Stimulated activated CD4-positive, alpha-beta T cell treated with anti-CD3 and anti-CD28 coated beads, Interleukin-4, amount 100 ng/mL, for 4 hours (primary cell): ENCODE data around the gene AP5S1.
"Not testable (repeated sequence)": the region's sequence is repeated elsewhere in the genome, so short reads cannot be mapped to it uniquely, and the experiment has no call there.

Experiments
- DNase-seq, 2 experiments: peaks; one replicate each; pipeline ENCODE4 v3.0.0-alpha.2; 2020

The AP5S1 gene

GRCh38 chr20:3794168-3794567 lies 26.2 kb upstream of the AP5S1 start:
- not testable (repeated sequence) for DNase-seq

GRCh38 chr20:3794701-3795420 lies 25.5 kb upstream of the AP5S1 start:
- DNase-seq, result no peak

GRCh38 chr20:3795511-3796468 lies 24.6 kb upstream of the AP5S1 start, which contains the start of gene CDC25B:
TSS of gene CDC25B (plus strand) at chr20:3796310. CDS start at chr20:3796532, 222 bp downstream.
- DNase-seq, result peak; percentile 85 to 87

DNA sequence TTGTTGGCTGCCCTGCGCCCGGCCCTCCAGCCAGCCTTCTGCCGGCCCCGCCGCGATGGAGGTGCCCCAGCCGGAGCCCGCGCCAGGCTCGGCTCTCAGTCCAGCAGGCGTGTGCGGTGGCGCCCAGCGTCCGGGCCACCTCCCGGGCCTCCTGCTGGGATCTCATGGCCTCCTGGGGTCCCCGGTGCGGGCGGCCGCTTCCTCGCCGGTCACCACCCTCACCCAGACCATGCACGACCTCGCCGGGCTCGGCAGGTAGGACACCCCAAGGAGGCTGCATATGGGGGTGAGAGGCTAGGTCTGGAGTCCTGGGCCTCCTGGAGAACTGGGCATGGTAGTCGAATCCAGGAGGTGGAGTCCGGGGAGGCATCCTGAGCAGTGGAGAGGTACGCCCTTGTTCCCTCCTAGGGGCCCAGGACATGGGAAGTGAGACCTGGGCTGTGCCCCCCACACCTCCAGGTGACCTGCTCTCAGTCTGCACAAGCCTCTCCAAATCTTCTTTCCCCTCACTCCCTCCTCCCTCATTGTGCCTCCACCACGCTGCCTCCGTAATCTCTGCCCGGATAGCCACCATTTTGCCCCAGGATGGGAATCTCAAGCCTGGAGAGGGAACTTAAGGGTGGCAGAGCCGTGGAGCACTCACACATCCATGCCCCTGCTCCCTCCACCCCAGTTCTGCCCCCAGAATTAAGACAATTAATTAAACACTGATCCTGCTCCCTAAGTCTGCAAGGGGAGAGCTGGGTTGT lies 23.7 kb upstream of the AP5S1 start:
- DNase-seq, result no peak

GRCh38 chr20:3797226-3797545 lies 23.2 kb upstream of the AP5S1 start:
- no peak for DNase-seq

DNA sequence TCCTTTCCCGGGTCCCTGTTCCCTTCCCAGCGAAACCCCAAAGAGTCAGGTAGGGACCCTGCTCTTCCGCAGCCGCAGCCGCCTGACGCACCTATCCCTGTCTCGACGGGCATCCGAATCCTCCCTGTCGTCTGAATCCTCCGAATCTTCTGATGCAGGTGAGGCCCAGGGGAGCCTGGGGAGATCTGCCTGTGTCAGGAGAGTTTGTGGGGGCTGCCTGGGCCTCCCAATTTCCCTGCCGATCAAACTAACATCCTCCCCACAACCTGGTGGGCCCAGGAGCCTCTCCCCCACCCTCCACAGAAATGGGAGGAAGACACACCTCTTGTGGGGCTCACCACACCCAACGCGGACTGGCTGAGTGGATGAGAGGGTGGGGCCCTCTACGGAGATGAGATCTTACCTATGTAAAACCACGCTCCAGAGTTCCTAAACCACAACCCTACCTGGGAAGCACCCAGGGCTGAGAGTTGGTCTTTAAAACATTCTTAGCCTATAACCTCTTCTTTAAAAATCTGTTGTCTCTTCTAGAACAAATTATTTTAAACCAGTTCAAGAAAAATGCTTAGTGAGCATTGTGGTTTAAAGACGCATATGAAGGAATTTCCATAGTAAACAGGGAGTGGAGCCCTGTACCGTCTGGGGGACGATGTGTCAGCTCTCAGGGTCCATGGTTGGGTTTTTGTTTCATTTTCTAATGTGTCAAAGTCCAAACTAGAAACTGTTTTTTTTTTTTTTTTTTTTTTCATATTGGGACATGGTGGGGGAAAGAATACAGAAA lies 22.6 kb upstream of the AP5S1 start:
- peak in 1 of 2 experiments; percentile 38 for DNase-seq

- DNase-seq, result no peak
Observed at GRCh38 chr20:3798373-3798768, 22.0 kb upstream of the AP5S1 start.

DNA sequence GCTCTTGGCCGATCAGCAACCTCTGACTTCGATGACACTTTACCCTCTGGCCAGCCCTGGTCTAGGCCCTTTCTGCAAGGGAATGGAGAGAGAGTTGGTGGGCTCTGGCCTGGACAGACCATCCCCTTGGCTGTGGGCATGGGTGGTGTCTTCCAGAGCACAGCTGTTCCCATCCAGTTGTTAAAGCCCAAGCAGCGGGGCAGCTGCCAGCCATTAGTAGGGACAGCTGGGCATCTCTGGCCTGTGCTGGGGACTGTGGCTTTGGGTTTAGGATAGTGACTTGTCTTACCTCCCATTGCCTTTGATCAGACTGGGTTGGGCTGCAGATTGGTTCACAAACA lies 21.5 kb upstream of the AP5S1 start:
- DNase-seq, result peak in 1 of 2 experiments; percentile 33

- no peak for DNase-seq
Observed at GRCh38 chr20:3800256-3800877, 20.0 kb upstream of the AP5S1 start.

- no peak for DNase-seq
Observed at GRCh38 chr20:3800878-3801260, 19.5 kb upstream of the AP5S1 start.

DNA sequence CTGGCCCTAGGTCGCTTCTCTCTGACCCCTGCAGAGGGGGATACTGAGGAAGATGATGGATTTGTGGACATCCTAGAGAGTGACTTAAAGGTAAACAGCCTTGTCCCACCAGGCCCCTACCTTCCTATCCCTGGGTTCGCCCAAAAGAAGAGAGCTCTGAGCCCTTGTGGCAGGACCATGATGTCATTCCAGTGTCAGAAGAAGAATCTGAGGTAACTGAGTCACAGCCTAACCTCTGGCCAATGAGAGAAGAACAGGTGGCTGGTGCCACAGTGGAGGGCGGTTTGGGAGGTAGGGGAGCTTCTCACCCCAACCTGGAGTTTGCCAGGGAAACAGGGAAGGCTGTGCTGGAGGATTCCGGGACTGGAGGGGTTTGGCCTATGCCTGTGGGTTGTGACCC lies 19.0 kb upstream of the AP5S1 start:
- no peak for DNase-seq

DNA sequence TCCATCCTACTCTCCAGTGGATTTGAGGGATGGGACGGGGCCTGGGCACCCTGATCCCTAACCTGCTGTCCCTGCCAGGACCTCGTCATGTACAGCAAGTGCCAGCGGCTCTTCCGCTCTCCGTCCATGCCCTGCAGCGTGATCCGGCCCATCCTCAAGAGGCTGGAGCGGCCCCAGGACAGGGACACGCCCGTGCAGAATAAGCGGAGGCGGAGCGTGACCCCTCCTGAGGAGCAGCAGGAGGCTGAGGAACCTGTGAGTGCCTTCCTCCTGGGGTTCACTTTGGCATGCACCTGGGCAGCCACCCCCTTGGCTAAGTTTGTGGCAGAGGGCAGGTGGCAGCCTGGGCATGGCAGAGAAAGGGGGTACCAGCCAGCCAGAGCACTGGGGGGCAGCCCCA lies 18.5 kb upstream of the AP5S1 start:
- no peak for DNase-seq

DNA sequence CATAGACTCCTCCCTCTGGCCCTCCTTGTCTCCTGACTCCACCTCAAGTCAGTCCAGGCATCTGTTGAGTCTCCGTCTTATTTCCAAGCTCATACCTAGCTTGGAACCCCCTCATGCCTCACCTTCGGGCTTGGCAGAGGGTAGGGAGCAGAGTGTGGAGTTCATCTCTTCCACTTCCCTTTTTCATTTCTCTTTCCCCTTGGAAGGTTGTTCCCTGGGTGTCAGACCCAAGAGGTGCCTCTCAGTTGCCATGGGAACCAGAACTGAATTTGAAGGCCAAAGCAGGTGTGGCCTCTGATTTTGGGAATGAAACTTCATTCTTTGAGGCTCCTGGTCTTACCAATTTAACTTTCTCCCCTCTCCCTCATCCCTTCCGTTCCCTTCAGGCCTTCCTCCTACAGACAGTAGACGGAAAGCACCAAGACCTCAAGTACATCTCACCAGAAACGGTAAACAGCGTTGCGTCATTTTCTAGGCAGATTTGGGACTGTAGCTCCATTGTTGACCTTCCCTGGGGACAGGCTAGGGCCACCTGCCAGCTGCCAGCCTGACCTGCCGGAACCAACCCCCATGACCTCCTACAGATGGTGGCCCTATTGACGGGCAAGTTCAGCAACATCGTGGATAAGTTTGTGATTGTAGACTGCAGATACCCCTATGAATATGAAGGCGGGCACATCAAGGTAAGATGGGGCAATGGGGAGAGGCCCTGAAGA lies 17.7 kb upstream of the AP5S1 start:
- no peak for DNase-seq

DNA sequence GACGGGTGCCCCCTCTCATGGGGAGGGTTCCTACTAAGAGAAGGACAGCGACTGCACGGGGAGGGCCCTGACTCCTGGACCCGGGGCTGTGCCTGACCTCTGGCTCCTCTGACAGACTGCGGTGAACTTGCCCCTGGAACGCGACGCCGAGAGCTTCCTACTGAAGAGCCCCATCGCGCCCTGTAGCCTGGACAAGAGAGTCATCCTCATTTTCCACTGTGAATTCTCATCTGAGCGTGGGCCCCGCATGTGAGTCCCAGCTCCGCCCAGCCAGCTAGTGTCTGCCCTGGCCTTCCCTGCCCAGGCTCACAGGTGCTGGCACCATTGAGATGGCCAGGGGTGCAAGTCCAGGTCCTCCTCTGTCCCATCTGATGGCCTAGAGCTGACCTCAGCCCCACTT lies 17.1 kb upstream of the AP5S1 start:
- DNase-seq, result no peak

DNA sequence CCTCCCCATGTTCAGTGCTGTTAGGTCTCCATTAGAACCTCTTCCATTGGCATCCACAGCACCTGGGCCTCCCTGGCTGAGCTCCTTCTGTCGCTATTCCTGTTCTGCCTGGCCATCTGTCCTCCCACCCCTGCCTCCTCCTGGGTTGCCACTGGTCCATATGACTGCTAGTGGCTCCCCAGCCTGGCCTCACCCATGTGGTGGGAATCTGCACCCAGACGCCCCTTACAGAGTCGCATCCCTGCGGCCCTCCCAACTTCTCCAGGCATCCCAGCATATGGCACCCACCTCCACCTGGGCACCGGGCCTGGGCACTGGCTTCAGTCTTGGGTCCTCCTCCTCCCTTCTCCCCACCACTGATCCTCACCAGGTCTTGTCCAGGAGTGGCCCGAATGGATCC lies 16.5 kb upstream of the AP5S1 start:
- no peak for DNase-seq

GRCh38 chr20:3804254-3804751 lies 16.0 kb upstream of the AP5S1 start:
- DNase-seq, result no peak

DNA sequence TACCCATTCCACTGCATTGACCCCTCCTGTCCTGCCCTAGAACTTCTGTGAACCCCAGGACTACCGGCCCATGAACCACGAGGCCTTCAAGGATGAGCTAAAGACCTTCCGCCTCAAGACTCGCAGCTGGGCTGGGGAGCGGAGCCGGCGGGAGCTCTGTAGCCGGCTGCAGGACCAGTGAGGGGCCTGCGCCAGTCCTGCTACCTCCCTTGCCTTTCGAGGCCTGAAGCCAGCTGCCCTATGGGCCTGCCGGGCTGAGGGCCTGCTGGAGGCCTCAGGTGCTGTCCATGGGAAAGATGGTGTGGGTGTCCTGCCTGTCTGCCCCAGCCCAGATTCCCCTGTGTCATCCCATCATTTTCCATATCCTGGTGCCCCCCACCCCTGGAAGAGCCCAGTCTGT lies 15.6 kb upstream of the AP5S1 start:
- DNase-seq, result no peak

DNA sequence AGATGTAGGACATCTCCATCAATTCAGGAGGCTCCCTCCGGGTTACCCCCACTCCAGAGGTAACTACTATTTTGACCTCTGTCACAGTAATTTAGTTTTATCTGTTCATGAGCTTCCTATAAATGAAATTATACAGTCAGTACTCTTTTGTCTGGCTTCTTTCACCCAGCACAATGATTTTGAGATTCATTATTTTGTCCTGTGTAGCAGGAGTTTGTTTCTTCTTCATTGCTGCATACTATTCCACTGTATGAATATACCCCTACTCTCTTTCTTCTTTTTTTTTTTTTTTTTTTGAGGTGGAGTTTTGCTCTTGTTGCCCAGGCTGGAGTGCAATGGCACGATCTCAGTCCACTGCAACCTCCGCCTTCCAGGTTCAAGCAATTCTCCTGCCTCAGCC lies 11.8 kb upstream of the AP5S1 start:
- no peak for DNase-seq

- peak; percentile 91 to 96 for DNase-seq
Observed at GRCh38 chr20:3811467-3812258, 8.7 kb upstream of the AP5S1 start.

GRCh38 chr20:3812259-3812681 lies 8.1 kb upstream of the AP5S1 start:
- DNase-seq, result no peak
